T-helper 2 cell (primary cell): ENCODE measurements around the gene SIX1.
A peak's percentile ranks its signal among the peaks of the same experiment; 100 is the strongest.

ENCODE experiments used
- DNase-seq, 5 experiments: peaks; one replicate each; pipeline versions ENCODE4 v3.0.0 to v3.0.0-alpha.2; 2012 to 2022

The SIX1 gene

DNA sequence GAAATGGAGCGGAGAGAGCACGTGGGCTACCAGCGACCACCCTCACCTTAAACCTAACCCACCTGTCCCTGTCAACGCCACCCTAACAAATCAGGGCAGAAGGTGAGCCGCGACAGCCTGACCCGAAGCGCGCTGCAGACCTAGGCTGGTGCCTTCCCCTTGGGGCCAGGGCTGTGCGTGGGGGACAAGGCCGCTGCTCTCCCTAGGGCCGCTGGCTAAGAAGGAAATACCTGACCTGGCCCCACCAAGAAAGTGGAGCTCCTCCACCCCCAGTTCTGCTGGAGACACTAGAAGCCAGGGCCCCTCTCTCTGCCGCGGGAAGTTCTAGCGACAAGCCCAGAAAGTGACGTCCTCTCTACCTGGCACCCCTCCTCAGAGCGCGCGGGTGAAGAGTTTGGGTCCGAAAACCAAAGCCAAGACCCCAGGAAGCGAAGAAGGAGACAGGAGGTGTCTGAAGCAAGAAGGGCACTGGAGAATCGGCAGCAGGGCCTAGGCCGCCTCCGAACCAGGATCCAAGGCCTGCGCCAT is 7.5 kb downstream of the SIX1 start:
- no peak for DNase-seq

DNA sequence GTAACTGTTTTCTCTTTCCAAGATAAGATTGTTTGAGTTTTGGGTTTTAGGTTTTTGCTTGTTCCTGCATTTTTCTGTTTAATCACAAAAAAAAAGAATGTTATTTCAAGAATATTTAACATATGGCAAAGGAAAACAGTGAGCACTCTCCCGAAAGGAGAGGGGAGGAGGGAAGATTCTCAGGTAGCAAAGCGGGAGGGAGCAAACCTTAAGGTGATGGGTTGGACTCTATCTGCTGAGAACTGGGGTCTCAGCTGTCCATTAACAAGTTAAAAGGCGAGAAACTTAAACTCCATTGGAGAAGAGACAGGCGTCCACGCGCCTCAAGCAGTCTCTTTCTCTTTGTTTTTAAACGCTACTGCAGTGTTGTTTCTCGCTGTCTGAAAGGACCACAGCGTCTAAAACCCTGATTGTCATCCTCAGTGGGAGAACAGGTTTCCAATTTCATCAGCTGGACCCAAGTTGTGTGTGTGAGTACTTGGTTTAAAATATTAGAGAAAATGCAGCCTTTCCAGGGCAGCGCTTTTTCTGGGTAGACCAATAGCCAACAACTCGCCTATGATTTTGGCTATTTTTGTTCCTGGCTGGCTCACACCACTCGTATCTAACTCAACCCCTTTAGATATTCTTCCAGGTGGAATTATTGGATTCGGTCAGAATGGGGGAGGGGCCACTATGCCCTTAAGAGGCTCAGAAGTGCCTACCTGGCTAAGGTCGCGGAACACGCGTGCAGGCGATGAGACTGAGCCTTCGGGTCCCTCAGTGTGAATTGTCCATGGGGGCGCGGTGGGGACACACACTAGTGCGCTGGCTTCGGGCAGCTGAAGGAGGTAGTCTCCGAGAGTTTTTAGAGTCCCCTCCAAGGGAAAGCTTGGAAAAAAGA is 8.2 kb downstream of the SIX1 start:
- DNase-seq = no peak

DNA sequence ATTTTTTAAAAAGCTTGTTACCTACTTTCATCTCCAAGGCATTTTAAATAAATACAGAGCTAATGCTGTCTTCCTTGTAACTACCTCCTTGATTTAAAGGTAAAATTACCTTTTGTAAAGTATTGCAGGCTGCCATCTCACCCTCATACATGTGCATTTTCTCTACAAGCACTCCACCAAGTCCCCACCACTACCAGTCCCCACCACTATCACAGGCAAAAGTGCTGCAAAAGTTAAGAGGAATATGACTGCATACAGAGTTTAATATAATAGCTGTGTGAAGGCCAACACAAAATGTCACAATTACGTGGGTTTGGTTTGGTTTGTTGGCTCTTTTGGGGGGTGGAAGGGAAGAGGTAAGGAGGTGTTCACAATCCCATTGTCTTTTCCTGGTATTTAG is 9.6 kb downstream of the SIX1 start:
- DNase-seq = no peak

DNA sequence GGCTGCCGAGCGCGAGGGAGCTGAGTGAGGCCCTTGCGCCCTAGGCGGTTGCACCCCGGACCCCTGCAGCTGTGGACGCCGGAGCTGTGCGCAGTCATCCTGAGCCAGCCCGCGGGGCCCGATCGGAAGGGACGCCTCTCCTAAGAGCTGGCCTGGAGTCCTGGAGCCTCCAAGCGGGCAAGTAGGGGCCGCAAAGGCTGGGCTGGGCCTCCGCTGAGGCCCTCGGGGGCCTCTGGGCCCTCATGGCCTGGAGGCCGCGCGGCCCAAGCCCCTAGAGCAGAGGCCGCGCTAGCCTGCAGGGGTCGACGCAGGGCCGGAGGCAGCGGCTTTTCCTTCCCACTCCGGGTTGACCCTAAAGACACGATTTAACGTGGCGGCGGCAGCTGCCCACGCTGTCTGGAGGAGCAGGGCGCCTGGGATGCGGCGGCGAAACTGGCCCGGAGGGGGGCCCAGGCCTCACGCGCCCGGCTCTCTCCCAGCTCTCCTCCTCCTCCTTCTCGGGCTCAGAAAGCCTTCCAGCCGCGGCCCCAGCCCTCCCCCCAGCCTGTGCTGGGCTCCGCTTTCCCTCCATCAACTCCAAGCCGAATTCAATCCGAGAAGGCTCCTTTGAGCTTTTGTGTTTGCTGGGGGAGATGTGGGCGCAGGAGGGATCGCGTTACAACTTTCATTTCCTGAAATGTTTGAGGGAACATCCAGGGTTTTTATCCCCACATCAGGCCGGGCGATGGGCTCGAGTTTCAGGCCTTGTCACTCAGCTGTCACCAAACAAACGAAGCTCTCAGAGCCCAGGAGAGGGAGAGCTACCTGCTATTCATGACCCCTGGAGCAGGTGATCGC is 11.6 kb downstream of the SIX1 start:
- no peak for DNase-seq

DNA sequence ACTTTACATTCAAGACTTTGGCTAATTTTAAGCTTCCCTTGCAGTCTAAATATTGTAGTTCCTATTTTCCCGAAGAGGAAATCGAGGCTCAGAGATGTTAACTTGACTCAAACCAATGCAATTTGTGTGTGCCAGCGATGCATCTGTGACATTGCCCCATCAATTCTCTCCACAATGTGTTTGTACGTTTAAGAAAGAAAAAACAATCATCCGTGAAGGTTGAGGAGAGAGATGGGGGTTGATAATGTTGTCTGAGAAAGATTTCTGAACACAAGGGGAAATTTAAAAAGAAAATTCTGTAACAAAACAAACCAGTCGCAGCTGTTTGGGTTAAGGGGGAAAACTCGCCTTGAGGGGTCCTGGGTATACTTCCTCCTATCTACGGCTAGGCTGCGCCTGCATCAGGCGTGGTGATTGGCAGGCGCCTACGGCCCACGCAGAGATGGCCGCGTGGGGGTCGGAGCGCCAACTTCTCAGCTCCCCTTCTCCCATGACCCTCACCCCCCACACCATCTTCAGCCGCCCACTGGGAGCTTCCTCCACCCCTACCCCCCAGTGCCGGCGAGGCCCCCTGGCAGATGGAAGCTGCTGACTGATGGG is 12.3 kb downstream of the SIX1 start:
- no peak for DNase-seq

DNA sequence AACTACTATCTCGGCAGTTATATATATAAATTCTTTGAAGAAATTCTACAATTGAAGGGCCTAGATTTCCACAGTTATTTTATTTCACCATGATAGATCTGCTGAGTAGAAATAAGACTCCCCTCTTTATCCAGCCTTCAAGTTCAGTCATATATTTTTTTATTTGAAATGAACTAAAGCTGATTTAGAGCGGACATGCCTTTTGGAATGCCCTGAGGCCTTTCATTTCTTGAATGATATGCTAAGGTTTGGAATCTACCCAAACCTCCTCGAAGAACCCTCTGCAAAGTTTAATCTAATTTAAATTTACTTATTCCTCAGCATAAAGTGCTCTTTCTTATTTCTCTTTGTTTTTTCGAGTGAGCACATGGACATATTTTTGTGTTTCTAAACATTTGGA is 15.1 kb downstream of the SIX1 start:
- no peak for DNase-seq

DNA sequence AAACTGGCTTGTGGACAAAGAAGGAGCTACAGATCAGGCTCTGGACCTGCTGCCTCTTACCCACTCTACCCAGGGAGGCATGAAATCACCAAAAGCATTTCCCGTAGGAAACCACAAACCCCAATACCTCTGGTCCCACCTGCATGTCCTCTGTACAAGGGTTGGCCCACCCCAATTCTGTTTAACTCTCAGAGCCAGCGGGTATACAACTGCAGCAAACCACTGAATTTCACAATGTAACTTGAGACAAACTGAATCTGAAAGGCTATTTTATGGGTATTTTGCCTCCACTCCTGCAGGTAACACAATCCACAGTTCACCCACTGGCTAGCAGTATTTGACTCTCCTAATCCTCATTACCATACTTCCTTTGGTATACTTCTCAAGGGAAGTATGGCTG is 16.5 kb downstream of the SIX1 start:
- peak in 1 of 5 experiments; percentile 80 for DNase-seq

DNA sequence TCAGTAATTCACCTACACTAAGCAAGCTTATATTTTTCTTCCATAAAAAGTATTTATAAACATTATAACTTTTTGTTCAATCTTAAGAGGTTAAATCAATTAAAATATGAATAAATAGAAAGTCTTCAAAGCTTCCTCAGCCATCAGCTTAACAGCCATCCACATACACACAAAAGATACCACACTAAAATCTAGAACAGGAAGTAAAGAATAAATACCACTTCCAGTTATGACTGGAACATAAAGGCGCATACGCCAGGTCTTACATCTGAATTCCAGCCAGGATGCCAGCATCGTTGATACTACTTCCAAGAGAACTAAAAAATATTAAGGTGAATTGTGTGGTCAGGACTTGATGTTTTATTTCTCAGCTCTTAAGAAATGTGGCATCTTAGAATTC is 17.0 kb downstream of the SIX1 start:
- peak in 1 of 5 experiments; percentile 74 for DNase-seq

DNA sequence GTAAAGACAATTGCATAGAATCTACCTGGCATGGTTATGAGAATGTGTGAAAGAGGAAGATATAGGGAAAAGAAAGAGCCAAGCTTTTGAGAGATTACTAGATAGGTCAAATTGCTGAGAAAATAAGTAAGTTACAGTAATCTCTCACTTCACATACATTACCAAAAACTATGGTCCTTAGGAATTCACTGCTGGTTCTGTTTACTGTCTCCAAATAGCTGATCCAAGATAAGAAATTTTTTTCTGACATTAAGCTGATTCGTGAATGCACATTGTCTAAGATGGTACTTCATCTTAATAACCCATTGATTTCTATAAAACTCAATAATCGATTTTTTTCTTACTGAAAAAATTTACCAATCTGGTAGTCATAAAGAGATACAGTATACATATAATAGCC is 17.4 kb downstream of the SIX1 start:
- no peak for DNase-seq

DNA sequence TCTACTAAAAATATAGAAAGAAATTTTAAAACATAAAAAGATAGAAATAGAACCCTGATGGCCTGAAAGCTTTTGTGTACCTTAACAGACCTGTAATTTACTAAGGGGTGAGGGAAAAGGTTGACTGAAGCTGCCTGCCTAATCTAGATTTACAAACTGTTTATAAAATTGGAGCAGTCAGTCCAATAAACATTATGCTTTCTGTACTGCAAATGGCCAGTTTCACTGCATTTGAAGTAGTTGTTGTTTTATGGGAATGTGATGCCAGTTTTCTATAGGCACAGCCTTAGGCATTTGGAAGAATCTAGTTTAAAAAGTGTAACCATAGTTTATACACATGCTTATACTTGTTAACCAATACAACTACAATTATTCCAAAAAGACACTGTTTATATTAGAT is 19.1 kb downstream of the SIX1 start:
- no peak for DNase-seq

DNA sequence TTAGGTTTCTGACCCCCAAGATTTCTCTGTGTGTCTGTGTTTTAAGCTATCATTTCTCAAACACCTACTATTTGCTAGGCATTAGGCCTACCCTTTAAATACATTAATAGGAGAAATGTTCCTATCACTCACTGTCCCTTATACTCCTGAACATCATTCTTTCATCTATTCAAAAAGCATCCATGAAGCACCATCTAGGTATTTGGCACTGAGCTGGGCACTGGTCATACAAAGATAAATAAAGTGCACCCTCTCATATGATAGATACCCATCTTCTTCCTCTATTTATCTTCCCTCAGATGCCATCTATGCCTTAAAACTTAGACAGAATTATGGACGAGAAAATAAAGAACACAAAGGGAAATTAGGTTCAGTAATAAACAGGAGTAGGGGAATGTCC is 20.4 kb downstream of the SIX1 start:
- no peak for DNase-seq

DNA sequence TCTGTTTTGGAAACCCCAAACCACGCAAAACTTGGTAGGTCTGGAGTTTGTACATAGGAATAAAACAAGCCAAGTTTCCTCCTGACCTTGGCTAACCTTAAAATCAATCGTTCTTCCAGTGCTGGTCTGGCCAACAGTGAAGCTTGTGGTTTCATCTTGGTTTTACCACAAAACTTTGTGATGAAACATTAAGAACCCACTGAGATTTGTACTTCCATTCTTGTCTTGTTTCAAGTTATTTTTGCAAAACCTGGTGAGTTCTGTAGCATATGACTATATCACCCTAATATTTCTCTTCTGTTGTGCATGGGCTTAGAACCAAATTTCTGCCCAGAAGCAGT is 26.4 kb downstream of the SIX1 start:
- DNase-seq = no peak

DNA sequence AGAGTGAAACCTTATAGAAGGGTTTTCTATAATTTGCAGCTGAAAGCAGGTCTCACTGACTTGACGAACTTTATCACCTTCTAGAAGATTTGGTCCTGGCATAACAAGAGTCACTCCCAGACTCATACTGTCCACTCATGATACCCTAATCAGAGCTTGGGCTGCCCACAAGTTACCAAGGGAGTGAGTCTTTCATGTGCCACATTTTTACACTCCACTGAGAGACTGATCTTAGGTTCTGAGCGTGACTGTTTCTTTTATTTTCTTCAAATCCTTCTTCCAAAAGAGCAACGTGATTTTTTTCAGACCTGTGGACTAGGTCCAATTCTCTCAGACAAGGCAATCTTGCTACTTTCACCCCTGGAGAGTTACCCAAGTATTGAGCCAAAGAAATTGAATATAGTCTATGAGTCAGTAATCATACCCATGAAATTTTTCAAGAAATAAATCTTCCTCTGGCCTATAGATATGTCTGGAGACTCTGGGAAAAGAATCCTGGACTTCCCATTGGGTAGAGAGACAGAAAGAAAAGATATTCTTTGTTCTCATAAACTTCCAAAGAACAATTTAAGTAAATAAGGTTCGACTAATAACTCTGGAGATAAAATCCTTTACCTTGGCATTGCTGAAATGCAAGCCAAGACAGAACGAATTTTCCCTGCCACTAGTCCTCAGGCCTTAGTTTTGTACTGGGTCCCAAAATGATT is 26.9 kb downstream of the SIX1 start:
- DNase-seq = no peak

DNA sequence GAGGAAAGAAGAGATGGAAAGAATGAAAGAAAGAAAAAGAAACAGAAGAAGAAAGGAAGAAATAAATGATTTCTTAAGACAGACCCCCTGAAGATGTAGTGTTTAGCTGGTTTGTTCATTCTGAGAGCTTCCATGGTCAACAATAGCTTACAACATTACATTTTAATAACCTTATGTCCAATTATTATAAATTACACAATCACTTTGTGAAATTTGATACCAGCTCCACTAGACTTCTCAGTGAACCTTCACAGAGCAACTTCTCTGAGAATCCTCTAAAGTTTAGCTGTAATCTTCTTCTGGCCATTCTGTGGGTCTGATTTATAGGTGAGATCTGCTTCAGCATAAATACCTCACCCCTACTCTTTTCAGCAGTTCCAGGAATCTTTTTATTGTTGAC is 27.9 kb downstream of the SIX1 start:
- DNase-seq = no peak

DNA sequence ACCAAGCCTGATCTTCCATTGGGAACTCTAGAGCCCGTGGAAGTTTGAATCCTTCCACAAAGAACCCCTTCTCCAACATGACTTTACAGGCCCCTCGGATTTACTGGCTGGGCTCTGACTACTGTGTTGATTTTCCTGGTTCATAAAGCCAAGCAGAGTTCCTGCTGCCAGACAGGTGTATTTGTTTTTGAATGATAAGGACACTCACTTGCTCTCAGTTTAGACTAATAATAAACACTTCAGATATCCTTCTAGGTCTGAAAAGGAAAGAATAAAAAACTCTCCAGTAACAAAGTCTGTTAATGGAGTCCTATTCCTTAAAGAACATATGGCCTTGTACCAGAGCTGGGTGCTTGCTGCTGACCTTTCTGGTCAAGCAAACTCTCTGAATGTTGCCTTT is 31.0 kb downstream of the SIX1 start:
- DNase-seq = no peak

DNA sequence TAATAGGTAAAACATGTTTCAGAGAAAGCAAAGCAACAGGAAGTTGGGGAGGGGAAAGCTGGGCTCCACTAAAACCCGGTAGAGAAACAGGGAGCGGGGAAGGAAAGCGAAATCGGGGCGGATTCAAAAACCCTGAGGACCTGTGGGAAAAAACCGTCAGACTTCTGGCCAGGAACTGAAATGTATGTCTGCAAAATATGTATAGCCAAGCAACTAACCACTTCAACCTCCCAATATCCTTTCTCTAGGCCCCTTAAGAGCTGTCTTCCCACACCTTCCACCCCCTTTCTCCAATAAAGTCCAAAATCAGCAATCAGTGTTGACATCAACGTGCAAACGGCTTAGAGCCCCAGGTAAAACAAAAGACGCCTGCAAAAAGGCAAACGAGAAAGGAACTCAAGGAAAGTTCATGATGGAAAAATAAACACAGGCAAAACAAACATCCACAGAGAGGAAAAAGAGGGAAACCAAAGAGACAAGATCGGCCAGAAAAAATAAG is 32.8 kb downstream of the SIX1 start:
- no peak for DNase-seq

DNA sequence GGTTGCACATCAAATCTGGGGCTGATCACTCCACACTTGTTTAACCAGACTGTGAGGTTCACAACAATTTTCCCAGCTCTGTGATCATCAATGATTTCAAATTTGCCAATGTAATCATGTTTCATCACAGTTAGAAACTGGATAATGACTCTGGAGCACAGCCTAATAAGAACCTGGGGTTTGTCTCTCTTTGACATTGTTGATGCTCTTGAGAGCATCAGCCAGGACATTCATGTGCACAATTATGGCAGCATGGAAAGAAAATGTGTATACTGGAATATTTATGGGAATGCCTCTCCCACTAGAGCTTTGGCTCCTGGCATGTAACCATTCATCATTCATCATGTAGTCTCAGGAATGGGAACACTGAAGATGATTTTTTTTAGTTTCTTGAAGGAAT is 47.0 kb downstream of the SIX1 start:
- no peak for DNase-seq

DNA sequence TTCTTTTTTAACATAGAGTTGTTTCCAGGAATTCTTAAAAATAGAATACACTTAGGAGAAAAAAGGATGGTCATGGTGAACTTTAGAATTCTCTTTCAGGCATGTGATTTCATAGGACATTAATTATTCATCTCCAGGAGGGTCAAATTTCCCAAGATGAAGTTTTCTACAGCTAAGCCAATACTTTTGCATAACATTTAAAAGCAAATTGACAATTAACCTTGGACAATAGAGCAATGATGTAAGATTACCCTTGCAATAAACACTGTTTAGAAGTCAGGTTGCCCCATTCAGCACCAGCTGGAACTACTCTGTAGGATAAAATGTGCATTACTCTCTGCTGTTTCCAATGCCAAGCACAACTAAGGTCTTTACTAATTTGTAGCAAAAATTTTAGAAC is 49.5 kb downstream of the SIX1 start:
- no peak for DNase-seq

DNA sequence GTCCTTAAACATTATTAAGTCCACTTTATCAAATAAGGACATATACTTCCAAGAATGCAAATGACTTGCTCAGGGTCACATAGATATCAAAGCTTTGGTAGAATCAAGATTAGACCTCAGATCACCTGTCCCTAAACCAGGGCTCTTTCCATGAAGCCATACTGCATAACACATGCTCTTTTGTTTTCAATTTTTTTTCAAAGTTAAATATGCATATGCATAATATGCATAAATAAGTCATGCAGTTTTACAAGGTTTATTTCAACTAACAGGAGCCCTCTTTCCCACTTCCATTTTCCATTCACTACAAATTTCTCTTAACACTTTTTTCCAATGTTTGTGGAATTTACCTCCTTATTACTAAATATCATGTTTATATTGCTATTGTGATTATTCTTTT is 53.1 kb downstream of the SIX1 start:
- DNase-seq = no peak

DNA sequence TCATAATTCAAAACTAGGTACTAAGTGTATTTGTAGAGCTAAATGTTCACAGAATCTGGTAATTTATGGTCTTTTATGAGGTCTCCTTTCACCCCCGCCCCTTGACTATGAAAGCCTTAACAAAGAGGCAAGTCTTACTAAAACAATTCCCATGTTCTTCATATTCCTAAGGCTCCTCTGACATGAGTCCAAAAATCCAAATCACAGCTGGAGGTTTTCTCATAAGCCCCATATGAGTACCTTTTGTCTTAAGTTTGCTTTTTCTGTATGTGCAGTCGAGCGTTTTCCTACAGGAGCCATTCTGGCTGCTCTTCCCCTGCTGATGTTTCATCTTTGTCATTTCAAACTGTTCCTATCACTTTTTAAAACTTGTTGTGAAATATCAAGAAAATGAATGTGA is 55.2 kb downstream of the SIX1 start:
- DNase-seq = no peak
